Stimulated activated CD4-positive, alpha-beta T cell treated with anti-CD3 and anti-CD28 coated beads, Interleukin-1b, Interleukin-23, amount 100 ng/mL, for 4 hours (primary cell): ENCODE data around the gene HLCS.
"Not testable (repeated sequence)": the region's sequence is repeated elsewhere in the genome, so short reads cannot be mapped to it uniquely, and the experiment has no call there.

Experiments used
- DNase-seq, 2 donors: peaks; one replicate each; pipeline ENCODE4 v3.0.0-alpha.2; 2020; ENCODE audit warnings: low read depth in 2 of 2

The HLCS gene

GRCh38 chr21:36966066-36966820 lies at the start of gene HLCS:
Gene HLCS (minus strand): TSS chr21:36966669. CDS start chr21:36966638, 31 bp downstream.
- DNase-seq = peak; percentile 67 to 71

- DNase-seq = peak; percentile 74
Observed at GRCh38 chr21:37009740-37010341, 43.4 kb upstream of the HLCS start.

DNA sequence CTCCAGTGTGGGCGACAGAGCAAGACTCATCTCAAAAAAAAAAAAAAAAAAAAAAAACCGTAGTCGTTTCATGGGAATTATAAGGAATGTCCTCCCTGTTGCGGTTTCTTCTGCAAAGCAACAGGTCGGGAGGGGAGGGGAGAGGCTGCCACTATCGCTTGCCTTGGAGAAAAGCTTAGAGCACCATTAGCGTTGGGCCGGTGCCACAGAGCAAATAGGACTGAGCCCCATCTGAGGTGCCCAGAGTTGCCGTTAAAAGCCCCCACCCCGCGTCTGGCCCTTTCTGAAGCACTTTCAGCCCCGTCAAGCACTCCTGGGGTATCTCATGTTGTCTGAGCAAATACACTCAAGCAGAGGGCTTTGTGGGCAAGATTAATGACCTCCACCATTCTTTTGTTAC lies 42.3 kb upstream of the HLCS start:
- no peak for DNase-seq

GRCh38 chr21:37006486-37007291 lies 40.2 kb upstream of the HLCS start, which contains the start of gene RIPPLY3:
Gene RIPPLY3 (plus strand): TSS chr21:37006702. CDS start chr21:37006773, 71 bp downstream.
- peak in 1 of 2 donors; percentile 11 for DNase-seq

GRCh38 chr21:37005548-37006485 lies 39.3 kb upstream of the HLCS start:
- no peak for DNase-seq

DNA sequence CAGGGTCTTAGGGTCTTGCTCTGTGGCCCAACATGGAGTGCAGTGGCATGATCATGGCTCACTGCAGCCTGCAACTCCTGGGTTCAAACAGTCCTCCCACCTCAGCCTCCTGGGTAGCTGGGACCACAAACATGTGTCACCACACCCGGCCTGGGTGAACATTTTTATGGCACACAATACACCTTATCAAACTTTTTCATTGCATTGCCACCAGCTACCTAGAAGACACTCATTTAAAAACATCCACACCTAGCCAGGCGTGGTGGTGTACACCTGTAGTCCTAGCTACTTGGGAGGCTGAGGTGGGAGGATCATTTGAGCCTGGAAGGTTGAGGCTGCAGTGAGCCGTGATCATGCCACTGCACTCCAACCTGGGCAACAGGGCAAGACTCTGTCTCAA lies 37.4 kb upstream of the HLCS start:
- not testable (repeated sequence) for DNase-seq

GRCh38 chr21:37002851-37003250 lies 36.4 kb upstream of the HLCS start:
- DNase-seq = not testable (repeated sequence)

GRCh38 chr21:37001441-37001840 lies 35.0 kb upstream of the HLCS start:
- DNase-seq = no peak

GRCh38 chr21:37000381-37000780 lies 33.9 kb upstream of the HLCS start:
- no peak for DNase-seq

- DNase-seq = no peak
Observed at GRCh38 chr21:36999131-36999898, 32.8 kb upstream of the HLCS start.

GRCh38 chr21:36995285-36995684 lies 28.8 kb upstream of the HLCS start:
- DNase-seq = not testable (repeated sequence)

- DNase-seq = no peak
Observed at GRCh38 chr21:36994501-36995158, 28.2 kb upstream of the HLCS start.

GRCh38 chr21:36992671-36993070 lies 26.2 kb upstream of the HLCS start:
- no peak for DNase-seq

DNA sequence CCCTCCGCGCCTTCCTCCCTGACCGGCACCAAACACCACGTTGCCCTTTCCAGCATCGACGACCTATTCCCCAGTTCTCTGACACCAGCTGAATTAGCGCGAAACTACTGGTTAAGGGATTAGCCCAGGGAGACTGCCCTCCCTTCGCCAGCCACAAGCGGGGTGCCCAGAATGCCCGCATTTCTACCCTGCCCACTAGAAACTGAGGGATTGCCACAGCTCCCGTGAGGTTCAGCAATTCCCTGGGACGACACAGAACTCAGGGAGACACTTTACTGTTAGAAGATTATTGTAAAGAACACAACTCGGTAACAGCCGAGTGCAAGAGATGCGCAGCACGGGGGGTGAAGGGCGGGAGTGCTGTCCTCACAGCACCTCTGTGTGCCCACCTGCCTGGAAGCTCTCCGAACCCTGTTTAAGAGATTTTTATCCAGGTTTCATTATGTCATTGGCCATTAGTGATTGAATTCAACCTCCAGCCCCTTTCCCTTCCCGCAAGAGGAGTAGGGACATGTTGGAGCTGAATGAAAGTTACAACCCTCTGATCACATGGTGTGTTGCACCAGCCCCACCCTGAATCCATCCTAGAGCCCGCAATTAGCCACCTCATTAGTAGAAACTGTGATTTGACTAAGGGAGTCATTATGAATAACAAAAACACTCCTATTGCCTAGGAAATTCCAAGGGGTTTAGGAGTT lies 24.2 kb upstream of the HLCS start:
- no peak for DNase-seq

DNA sequence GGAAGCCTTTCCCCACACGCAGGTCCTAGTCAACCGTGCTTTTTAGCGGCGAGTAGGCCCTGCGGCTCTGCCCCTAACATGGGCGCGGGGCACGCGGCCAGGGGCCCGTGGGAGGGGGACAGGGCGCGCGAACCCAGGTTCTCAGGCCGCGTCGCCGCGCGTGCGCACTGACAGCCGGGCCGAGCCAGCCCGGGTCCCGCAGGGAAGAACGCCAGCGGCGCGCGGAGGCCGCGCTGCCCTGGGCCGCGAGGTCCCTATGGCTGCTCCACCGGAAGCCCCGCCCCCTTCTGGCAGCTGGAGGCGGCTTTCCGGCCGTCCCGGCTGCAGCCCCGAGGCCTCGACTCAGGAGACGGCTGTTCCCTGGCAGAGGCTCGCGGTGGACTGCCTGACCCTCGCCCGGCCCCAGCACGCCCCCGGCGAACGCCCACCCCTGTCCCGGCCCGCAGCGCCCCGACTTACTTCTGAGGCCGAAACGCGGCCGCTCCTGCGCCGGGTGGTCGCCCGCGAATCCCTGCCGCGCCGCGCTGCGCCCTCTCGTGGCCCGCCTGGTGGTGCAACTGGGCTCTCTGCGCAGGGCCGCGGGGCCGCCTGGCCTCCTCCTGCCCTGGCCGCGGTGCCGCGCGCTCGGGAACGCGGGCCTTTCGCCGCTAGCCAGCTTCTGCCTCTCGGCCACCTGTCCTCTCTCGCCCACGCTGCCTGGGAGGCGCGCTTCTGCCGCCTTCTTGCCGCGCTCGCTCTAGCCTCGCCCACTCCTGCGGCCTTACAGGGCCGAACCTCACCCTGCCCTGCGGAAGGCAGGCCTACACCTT lies 23.4 kb upstream of the HLCS start:
- DNase-seq = peak; percentile 76 to 86

DNA sequence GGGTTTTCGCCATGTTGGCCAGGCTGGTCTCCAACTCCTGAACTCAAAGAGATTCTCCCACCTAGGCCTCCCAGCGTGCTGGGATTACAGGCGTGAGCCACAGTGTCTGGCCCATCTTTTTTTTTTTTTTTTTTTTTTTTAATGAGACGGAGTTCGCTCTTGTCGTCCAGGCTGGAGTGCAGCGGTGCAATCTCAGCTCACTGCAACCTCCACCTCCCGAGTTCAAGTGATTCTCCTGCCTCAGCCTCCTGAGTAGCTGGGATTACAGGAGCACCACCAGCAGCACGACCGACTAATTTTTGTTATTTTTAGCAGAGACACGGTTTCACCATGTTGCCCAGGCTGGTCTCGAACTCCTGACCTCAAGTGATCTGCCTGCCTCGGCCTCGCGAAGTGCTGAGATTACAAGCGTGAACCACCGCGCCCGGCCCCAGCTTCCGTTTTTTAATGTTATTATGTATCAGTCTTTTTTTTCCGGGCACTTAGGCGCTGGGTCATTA lies 22.8 kb upstream of the HLCS start:
- DNase-seq = not testable (repeated sequence)

- no peak for DNase-seq
Observed at GRCh38 chr21:36988536-36988935, 22.1 kb upstream of the HLCS start.

DNA sequence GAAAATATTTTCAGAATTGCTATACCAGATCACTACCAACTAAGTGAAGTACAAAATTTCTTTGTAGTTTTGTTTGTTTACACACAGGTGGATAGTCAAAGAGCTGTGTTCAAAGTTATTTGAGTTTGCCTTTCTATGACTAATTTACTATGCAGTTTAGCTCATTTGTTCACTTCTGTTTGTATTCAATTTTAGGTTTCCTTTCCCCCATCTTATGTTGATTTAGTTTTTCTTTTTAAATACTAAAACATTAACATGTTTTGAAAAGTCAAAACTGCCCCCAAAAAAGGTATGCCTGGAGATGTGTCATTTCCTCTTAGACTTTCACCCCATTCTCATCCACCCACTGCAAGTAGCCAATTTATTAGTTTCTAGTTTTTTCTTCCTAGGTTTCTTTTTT lies 21.4 kb upstream of the HLCS start:
- DNase-seq = no peak
